ENCODE results near the gene SMIM44. TPM values are rescaled to one million over a fixed set of nuclear protein-coding genes. Genes with fewer than 3 reads are reported as not detected.

SMIM44 gene
- total RNA-seq, 1 experiment from 2014 or later: not detected

GRCh38 chr19:3503036-3503572 lies 19.9 kb upstream of the SMIM44 start:
- Mint-ChIP-seq H3K9me3 (no peaks in the 10 kb centered on the region; a peak in 1 of 5 replicates), H3K4me1 (peaks cover 21 to 35% of the 10 kb centered on the region in 2 experiments), H3K36me3 (ENCODE audit: insufficient read depth in 1 of 3, low read depth in 3 of 3) (peaks cover under 1 to 2% (median under 1%) of the 10 kb centered on the region in 3 experiments; a peak in 5 of 7 replicates), H3K27ac (0 out of 7 replicates have a peak overlapping the region, but pooled peaks of 1 of the 3 experiments have one; percentile 16), H3K27me3 (ENCODE audit: low read depth) (no peaks in the 10 kb centered on the region), H3K4me3 (no peak overlapping the region)
- Histone ChIP-seq H3T11ph (ENCODE audit: low read length) (no peak overlapping the region), H3K23ac (ENCODE audit: insufficient read length, low read depth, low read length) (no peak overlapping the region), H2BK12ac (ENCODE audit: insufficient read length, low read depth, low read length) (no peak overlapping the region), H2BK20ac (ENCODE audit: low read depth, low read length, poor library complexity, severe bottlenecking) (no peak overlapping the region), H3K56ac (ENCODE audit: insufficient read length, low read depth, low read length) (no peak overlapping the region), H3K4ac (ENCODE audit: low read depth, low read length) (no peak overlapping the region), H2AK5ac (ENCODE audit: insufficient read length, low read length) (no peak overlapping the region), H3K79me1 (ENCODE audit: insufficient read depth, low read depth, low read length, poor library complexity, severe bottlenecking) (no peaks in the 10 kb centered on the region), H2BK120ac (ENCODE audit: low read depth, low read length, poor library complexity, severe bottlenecking) (no peak overlapping the region), H3K9me3 (ENCODE audit: control insufficient read depth, low read depth, low read length) (no peaks in the 10 kb centered on the region), H3K79me2 (ENCODE audit: insufficient read depth, low read length) (peaks cover 8% of the 10 kb centered on the region; the same call in 1 of the 2 replicates), H4K91ac (ENCODE audit: insufficient read length, low read depth, low read length) (no peak overlapping the region), H3K23me2 (ENCODE audit: insufficient read length, low read depth, low read length, poor library complexity, severe bottlenecking) (peaks cover 21% of the 10 kb centered on the region), H4K20me1 (ENCODE audit: control insufficient read depth, insufficient read depth, insufficient read length) (no peaks in the 10 kb centered on the region), H3K4me2 (ENCODE audit: insufficient read depth, insufficient read length, low read length) (no peak overlapping the region), H4K8ac (replicated peaks; ENCODE audit: insufficient read length, low read depth, low read length) (no peak overlapping the region), H3K27me3 (ENCODE audit: insufficient read depth, low read length) (no peaks in the 10 kb centered on the region), H3K9ac (ENCODE audit: extremely low read depth, insufficient read length, low read length) (no peak overlapping the region), H3K27ac (ENCODE audit: insufficient read length, low read depth, low read length) (no peak overlapping the region), H3K4me1 (ENCODE audit: insufficient read depth, low read length) (no peaks in the 10 kb centered on the region), H3K18ac (ENCODE audit: insufficient read length, low read depth, low read length) (no peak overlapping the region), H2BK15ac (ENCODE audit: low read depth, low read length) (no peak overlapping the region), H4K5ac (ENCODE audit: insufficient read length, low read depth, low read length) (no peak overlapping the region), H2BK5ac (ENCODE audit: insufficient read length, low read length) (no peak overlapping the region), H2AFZ (ENCODE audit: low read length) (no peak overlapping the region), H3K14ac (ENCODE audit: insufficient read depth, low read length) (no peak overlapping the region)
- DNase-seq: no peak
- no CpG with 5 or more reads among the region's 13 CpGs for WGBS (ENCODE audit: extremely low coverage, insufficient read length, low lambda C conversion rate)
- no peak for TF ChIP-seq CTCF (conservative IDR thresholded peaks at IDR 0.05)
